Measurements from ENCODE around the gene GLYATL1.

GLYATL1 gene

DNA sequence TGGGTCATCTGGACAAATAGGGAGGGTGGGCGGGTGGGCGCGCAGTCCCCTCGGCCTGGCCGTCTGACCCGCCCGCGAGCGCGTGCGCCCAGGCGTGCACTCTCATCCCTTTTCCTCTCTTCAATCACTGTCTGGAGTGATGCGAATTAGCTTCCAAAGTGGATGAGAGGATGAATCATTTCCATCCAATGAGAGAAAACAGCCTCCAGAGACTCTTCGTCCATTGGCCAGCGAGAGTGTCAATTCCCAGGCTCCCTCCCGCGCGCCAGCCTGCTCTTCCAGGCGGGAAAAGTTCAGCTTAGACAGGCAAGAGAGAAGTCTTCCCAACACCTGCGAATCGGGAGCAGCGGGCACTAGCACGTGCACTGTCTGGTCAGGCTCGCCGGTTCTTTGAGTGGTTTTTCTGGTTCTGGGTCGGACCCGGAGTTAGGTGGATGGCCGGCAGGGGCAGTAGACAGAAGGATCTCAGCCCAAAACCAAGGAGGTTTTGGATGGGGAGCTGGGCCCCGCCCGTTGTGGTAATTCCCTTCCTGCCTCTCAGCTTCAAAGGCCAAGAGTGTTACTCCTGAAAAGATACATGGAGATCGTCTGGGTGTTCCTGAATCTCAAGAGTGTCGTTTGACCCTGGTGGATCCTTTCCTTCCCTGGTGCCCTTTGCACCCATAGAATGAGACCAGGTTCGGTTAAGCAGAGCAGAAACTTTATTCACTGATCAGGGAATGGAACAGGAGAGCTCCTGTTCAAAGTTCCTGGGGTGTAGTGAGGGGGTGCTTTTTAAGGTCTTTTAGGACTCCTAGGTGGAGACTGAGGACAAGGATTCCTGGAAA lies 33.4 kb upstream of the GLYATL1 start (continued):
- no peak for TF ChIP-seq ZBTB10 (tag by site-specific recombination; IDR thresholded peaks at IDR 0.05)
- TF ChIP-seq ZNF654 (tag by site-specific recombination; IDR thresholded peaks at IDR 0.05; ENCODE audit: low read depth) = no peak
- peak; percentile 38; the same call in 1 of the 2 replicates for TF ChIP-seq KLF1 (tag by site-specific recombination; IDR thresholded peaks at IDR 0.05)
- TF ChIP-seq ZNF26 (tag by site-specific recombination; IDR thresholded peaks at IDR 0.05) = no peak
- no peak for TF ChIP-seq ZBTB20 (tag by site-specific recombination; IDR thresholded peaks at IDR 0.05)
- no peak for TF ChIP-seq ZNF426 (tag by site-specific recombination; IDR thresholded peaks at IDR 0.05)
- TF ChIP-seq MYNN (tag by site-specific recombination; IDR thresholded peaks at IDR 0.05; ENCODE audit: borderline replicate concordance) = no peak
- TF ChIP-seq ZNF274 (IDR thresholded peaks at IDR 0.05; ENCODE audit: low read length) = no peak
- TF ChIP-seq ZNF274 (tag by site-specific recombination; IDR thresholded peaks at IDR 0.05; ENCODE audit: borderline replicate concordance) = no peak
- TF ChIP-seq TCF7L2 (IDR thresholded peaks at IDR 0.05; ENCODE audit: borderline replicate concordance, low read depth, low read length) = no peak
- 0 out of 2 replicates have a peak, but pooled peaks have one; percentile 29 for TF ChIP-seq ZNF629 (tag by site-specific recombination; IDR thresholded peaks at IDR 0.05)
- TF ChIP-seq, protein P1, sequence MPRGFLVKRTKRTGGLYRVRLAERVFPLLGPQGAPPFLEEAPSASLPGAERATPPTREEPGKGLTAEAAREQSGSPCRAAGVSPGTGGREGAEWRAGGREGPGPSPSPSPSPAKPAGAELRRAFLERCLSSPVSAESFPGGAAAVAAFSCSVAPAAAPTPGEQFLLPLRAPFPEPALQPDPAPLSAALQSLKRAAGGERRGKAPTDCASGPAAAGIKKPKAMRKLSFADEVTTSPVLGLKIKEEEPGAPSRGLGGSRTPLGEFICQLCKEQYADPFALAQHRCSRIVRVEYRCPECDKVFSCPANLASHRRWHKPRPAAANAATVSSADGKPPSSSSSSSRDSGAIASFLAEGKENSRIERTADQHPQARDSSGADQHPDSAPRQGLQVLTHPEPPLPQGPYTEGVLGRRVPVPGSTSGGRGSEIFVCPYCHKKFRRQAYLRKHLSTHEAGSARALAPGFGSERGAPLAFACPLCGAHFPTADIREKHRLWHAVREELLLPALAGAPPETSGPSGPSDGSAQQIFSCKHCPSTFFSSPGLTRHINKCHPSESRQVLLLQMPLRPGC (tag by site-specific recombination; IDR thresholded peaks at IDR 0.05) = no peak
- TF ChIP-seq, protein P2, sequence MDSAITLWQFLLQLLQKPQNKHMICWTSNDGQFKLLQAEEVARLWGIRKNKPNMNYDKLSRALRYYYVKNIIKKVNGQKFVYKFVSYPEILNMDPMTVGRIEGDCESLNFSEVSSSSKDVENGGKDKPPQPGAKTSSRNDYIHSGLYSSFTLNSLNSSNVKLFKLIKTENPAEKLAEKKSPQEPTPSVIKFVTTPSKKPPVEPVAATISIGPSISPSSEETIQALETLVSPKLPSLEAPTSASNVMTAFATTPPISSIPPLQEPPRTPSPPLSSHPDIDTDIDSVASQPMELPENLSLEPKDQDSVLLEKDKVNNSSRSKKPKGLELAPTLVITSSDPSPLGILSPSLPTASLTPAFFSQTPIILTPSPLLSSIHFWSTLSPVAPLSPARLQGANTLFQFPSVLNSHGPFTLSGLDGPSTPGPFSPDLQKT (IDR thresholded peaks at IDR 0.05; ENCODE audit: borderline replicate concordance, low read depth, low read length) = no peak
- TF ChIP-seq, protein P3, sequence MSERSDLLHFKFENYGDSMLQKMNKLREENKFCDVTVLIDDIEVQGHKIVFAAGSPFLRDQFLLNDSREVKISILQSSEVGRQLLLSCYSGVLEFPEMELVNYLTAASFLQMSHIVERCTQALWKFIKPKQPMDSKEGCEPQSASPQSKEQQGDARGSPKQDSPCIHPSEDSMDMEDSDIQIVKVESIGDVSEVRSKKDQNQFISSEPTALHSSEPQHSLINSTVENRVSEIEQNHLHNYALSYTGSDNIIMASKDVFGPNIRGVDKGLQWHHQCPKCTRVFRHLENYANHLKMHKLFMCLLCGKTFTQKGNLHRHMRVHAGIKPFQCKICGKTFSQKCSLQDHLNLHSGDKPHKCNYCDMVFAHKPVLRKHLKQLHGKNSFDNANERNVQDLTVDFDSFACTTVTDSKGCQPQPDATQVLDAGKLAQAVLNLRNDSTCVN (tag by site-specific recombination; optimal IDR thresholded peaks at IDR 0.05) = peak; percentile 69
- TF ChIP-seq ZBTB1 (tag by site-specific recombination; IDR thresholded peaks at IDR 0.05) = no peak
- no peak for TF ChIP-seq REST (tag by site-specific recombination; IDR thresholded peaks at IDR 0.05)
- TF ChIP-seq, protein P4, sequence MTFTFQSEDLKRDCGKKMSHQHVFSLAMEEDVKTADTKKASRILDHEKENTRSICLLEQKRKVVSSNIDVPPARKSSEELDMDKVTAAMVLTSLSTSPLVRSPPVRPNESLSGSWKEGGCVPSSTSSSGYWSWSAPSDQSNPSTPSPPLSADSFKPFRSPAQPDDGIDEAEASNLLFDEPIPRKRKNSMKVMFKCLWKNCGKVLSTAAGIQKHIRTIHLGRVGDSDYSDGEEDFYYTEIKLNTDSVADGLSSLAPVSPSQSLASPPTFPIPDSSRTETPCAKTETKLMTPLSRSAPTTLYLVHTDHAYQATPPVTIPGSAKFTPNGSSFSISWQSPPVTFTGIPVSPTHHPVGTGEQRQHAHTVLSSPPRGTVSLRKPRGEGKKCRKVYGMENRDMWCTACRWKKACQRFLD (tag by site-specific recombination; IDR thresholded peaks at IDR 0.05) = no peak
- no peak for TF ChIP-seq ZSCAN23 (tag by site-specific recombination; IDR thresholded peaks at IDR 0.05)
- no peak for TF ChIP-seq ZNF621 (tag by site-specific recombination; IDR thresholded peaks at IDR 0.05)
- TF ChIP-seq ZFP41 (tag by site-specific recombination; IDR thresholded peaks at IDR 0.05; ENCODE audit: borderline replicate concordance) = no peak
- TF ChIP-seq ZNF600 (tag by site-specific recombination; IDR thresholded peaks at IDR 0.05) = peak; percentile 45; the same call in 1 of the 2 replicates
- TF ChIP-seq ZNF350 (tag by site-specific recombination; IDR thresholded peaks at IDR 0.05) = peak; percentile 23; the same call in 1 of the 2 replicates
- no peak for TF ChIP-seq KLF7 (tag by site-specific recombination; IDR thresholded peaks at IDR 0.05; ENCODE audit: borderline replicate concordance)
- TF ChIP-seq ZNF530 (tag by site-specific recombination; IDR thresholded peaks at IDR 0.05; ENCODE audit: low read depth) = no peak
